Stimulated activated CD4-positive, alpha-beta T cell treated with anti-CD3 and anti-CD28 coated beads, Interleukin-12 subunit alpha, Interleukin-12 subunit beta, amount 100 ng/mL, for 4 hours (primary cell): ENCODE results near the gene BLMH.
A peak's percentile ranks its signal among the peaks of the same experiment; 100 is the strongest.

Source experiments
- DNase-seq: peaks from one replicate; pipeline ENCODE4 v3.0.0-alpha.2; 2020

Gene BLMH

GRCh38 chr17:30291543-30292285, at the start of gene BLMH:
BLMH (minus strand) TSS chr17:30291944; CDS start chr17:30291819, 125 bp downstream.
- peak; percentile 86 for DNase-seq

- no peak for DNase-seq
Measured at GRCh38 chr17:30340801-30341356, 49.1 kb upstream of the BLMH start.

GRCh38 chr17:30339086-30339485, 47.3 kb upstream of the BLMH start:
- no peak for DNase-seq

GRCh38 chr17:30337393-30337999, 45.8 kb upstream of the BLMH start:
- no peak for DNase-seq

GRCh38 chr17:30336369-30337171, 44.8 kb upstream of the BLMH start:
- peak; percentile 50 for DNase-seq

- DNase-seq: no peak
Measured at GRCh38 chr17:30334421-30334820, 42.7 kb upstream of the BLMH start.

- DNase-seq: no peak
Measured at GRCh38 chr17:30333503-30334360, 42.0 kb upstream of the BLMH start, which contains the start of gene TMIGD1. TMIGD1 (minus strand) TSS chr17:30334057; CDS start chr17:30332133, 1,924 bp downstream.

- DNase-seq: peak; percentile 44
Measured at GRCh38 chr17:30332057-30332542, 40.4 kb upstream of the BLMH start.

- no peak for DNase-seq
Measured at GRCh38 chr17:30326809-30327208, 35.1 kb upstream of the BLMH start.

GRCh38 chr17:30324723-30325122, 33.0 kb upstream of the BLMH start:
- no peak for DNase-seq

GRCh38 chr17:30323895-30324319, 32.2 kb upstream of the BLMH start:
- no peak for DNase-seq

GRCh38 chr17:30323262-30323894, 31.6 kb upstream of the BLMH start:
- DNase-seq: no peak

GRCh38 chr17:30321314-30321713, 29.6 kb upstream of the BLMH start:
- DNase-seq: no peak

GRCh38 chr17:30318155-30318554, 26.4 kb upstream of the BLMH start:
- no peak for DNase-seq

- DNase-seq: no peak
Measured at GRCh38 chr17:30316736-30317135, 25.0 kb upstream of the BLMH start.

GRCh38 chr17:30315106-30315505, 23.4 kb upstream of the BLMH start:
- DNase-seq: no peak

GRCh38 chr17:30314474-30314873, 22.7 kb upstream of the BLMH start:
- DNase-seq: no peak

- DNase-seq: no peak
Measured at GRCh38 chr17:30312226-30312625, 20.5 kb upstream of the BLMH start.

GRCh38 chr17:30310562-30310961, 18.8 kb upstream of the BLMH start:
- DNase-seq: no peak

GRCh38 chr17:30309591-30309990, 17.8 kb upstream of the BLMH start:
- no peak for DNase-seq

GRCh38 chr17:30308406-30308805, 16.7 kb upstream of the BLMH start:
- DNase-seq: no peak

- DNase-seq: no peak
Measured at GRCh38 chr17:30304778-30305177, 13.0 kb upstream of the BLMH start.
